NOMO-1 treated with DMSO at 0.1 percent for 48 hours (cell line): ENCODE measurements around the gene ANKRD12.

Experiments used
- DNase-seq: peaks from one replicate; lab custom pipeline; 2025; ENCODE audit not compliant: unreplicated experiment; lab: John Stamatoyannopoulos, UW

The ANKRD12 gene

GRCh38 chr18:9334973-9335696 is 198.6 kb downstream of the ANKRD12 start:
- DNase-seq = no peak
